22Rv1 (cell line): ENCODE measurements around the gene EVA1C.

Experiments
- CTCF ChIP-seq: fragments of 450-650 bp; IDR thresholded peaks from 2 replicates; pipeline ENCODE4 v1.5.1; 2017; ENCODE audit warnings: mild to moderate bottlenecking
- ZFX ChIP-seq: fragments of 450-650 bp; IDR thresholded peaks from 2 replicates; pipeline ENCODE4 v1.6.1; 2017; ENCODE audit warnings: antibody characterized with exemption, borderline replicate concordance

GRCh38 chr21:32387151-32387550 lies 25.4 kb upstream of the EVA1C start:
- TF ChIP-seq CTCF (no peak), ZFX (no peak)
